Left renal cortex interstitium (tissue), 4 donors: ENCODE measurements around the gene MAMLD1. TPM values are rescaled to one million over a fixed set of nuclear protein-coding genes. Genes with fewer than 3 reads are reported as not detected.

ENCODE experiments used
- DNase-seq, 4 donors: peaks; one replicate each; pipeline ENCODE4 v3.0.0-alpha.2; 2013; ENCODE audit warnings: low read depth in 4 of 4, low spot score in 2 of 4, missing footprints in 1 of 4
- polyA plus RNA-seq, 4 donors: library from polyadenylated mRNA; unstranded; fragments of 120-200 nt; gene quantifications; one replicate each; pipeline ENCODE4 v1.2.1, GENCODE V29; 2013; ENCODE audit not compliant: insufficient read length in 4 of 4

Gene MAMLD1
- polyA plus RNA-seq, 4 donors = 6.4 to 7.8 (median 7.3) TPM

DNA sequence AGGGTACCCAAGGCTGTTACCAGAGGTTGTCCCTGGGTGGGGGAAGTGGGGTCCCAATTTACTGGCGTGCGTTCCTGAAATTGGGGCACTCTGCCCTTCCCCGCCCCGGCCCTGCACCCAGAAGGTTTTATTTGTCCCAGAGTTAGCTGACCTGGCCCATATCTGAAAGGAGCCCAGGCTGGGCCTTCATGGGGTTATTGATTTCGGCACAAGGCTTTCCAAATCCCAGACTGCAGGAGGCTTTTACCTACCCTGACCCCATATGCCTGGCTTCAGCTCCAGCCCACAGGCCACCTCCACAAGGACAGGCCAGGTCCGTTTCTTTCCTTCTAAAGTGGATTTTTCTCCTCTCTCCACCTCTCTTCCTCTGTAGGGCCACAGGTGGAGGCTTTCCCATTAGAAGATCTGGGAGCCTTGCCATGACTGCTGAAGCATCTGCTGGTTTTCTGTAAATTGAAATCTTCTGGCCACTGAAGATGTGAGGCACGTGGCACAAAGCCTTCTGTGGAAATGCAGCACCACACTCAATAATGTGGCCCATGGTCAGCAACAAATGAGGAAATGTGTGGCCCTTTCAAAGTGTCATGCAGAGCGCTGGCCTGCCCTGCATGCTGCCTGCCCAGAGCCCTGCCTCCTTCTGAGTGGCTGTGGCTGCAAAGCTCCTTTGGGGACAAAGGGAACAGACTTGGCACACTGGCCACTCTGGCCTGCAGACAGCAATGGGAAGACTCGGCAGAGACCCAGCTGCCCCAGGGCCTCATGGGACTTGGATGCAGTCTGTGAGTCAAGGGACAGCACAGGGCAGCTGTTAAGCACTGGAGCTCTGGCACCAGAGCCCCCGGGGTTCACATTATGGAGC is 162.2 kb downstream of the MAMLD1 start:
- no peak for DNase-seq

DNA sequence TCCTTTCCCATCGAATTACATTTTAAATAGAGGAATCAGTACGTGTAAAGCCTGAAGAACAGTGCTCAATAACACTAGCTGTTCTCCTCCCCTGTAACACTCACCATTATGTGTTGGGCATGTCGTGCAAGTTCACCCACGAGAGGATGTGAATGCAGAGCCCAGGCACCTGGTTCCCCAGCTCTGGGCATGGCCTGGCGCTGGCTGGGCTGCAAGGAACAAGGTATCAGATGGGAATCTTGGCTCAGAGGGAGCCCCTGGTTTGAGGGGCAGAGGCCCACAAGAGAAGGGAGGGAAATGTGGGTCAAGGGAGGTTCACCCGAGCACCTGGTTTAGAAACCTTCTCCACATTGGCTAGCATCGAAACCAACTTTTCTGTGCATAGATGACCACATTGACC is 163.6 kb downstream of the MAMLD1 start:
- no peak for DNase-seq

DNA sequence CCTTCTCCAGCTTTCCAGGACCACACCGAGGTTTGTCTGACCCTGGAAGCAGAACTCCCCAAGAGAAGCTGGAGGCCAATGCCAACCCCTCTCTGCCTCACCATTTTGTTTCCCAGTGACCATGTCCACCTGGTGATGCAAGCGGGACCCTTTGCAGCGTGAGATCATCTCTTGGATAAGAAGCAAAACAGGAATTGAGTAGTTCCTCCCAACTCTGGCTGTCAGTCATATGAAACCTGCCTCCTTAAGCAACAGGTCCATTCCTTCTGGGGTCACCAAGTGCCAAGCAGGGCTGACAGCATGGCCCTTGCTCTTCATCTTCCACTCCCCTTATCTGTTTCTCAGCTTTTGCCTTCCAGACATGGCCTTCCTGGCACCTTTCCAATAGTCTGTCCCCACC is 164.0 kb downstream of the MAMLD1 start:
- DNase-seq = no peak

DNA sequence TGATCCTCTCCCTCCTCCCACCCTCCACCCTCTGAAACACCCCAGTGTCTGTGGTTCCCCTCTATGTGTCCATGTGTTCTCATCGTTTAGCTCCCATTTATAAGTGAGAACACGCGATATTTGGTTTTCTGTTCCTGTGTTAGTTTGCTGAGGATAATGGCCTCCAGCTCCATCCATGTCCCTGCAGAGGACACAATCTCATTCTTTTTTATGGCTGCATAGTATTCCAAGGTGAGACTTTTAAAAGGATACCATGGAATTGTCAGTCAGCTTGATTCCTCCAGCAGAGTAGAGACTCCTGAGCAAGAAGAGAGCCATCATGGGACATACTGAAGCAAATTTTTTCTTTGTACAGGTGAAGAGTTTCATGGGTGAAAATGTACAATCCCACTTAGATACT is 166.5 kb downstream of the MAMLD1 start:
- DNase-seq = no peak

DNA sequence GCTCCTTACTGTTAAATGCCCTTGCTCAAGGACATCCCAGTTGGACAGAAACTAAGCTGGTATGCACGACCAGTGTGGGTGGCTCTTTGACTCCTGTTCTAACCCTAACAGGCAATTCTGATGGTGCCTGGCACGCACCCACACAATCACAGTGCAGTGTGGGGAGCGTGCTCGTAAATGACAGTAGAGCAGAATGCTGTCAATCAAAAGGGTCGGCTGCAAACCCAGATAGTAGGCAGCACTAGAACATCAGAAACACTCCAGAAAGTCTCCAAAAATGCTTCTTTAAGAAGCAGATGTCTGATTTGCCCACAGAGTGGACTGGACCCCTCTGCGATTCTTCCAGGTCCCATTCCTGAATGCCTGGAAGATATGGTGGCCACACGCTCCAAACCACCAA is 167.7 kb downstream of the MAMLD1 start:
- DNase-seq = no peak

DNA sequence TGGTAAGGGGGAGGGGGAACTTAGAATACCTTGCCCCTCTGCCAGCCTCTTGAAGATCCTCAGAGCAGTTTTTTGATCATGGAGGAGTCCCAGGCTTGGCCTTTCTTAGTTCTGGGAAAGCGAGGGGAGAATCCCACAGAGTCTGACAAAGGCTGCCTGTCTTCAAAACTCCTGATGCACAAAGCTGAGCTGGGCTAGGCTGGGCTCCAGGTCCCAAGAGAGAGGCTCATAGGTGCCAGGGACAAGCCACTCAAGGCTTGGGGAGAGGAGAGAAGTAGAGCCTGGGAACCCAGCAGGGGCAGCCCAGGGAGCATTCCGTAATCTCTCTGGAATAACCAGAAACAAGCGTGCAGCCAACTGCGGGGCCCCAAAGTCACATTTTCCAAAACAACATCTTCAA is 168.3 kb downstream of the MAMLD1 start:
- DNase-seq = no peak

DNA sequence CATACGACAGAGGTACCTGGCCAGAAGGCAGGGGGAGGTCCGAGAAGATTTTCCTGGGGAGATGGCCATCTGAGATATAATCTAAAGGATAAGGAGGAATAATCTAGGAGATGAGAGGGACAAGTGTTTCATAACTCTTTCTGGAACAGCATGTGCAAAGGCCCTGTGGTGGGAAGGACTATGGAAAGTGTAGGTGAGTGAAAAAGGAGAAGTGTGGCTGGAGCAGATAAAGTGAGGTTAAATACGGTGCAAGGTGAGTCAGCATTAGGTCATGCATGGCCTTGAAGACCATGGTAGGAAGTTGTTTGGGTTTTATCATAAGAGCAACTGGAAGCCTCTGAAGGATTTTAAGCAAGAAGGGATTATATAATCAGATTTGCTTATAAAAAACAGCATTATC is 170.7 kb downstream of the MAMLD1 start:
- no peak for DNase-seq

DNA sequence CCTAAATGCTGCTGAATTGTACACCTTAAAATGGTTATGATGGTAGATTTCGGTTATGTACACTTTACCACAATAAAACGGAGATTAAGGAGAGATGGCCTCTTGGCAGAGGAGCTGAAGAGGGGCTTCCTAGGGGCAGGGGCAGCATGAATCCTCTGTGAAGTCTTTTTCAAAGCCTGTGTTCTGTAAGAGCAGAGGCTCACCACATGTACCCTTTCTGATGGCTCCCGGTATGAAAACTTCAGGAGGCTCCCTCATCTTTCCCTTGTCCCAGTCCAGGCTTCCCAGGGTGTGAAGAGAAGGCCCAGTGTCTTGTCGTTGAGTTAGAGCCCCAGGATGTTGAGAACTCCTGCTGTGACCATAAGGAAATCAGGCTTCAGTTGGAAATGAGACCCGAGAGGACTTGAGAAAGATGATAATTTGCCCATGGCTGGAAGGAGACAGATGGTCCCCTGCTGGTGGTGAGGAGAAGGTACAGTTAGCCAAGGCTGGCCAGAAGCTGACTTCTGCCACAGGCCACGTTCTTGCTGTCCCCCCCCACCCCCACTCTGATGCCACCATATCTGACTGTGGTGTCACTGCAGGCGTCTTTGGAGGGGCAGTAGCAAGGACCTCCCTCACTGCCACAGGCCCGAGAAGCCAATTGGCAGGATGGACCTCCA is 173.5 kb downstream of the MAMLD1 start:
- DNase-seq = no peak

DNA sequence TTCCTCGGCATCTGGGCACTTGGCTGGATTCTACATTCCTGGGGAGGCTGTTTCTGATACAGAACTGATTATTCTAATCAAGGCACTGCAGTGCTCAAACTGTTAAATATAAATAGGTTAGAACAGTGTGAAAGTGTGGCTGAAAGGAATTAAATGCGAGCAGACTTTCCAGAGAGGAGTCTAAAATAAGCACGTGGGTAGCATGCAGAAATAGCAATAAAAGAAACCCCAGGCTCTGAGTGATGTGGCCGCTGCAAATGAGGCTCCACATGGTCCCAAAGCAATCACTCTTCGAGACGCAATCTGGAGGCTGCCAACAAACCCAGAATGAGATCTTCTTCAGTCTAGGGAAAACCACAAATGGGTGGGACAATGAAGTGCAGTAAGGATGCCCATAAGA is 174.7 kb downstream of the MAMLD1 start:
- DNase-seq = no peak

DNA sequence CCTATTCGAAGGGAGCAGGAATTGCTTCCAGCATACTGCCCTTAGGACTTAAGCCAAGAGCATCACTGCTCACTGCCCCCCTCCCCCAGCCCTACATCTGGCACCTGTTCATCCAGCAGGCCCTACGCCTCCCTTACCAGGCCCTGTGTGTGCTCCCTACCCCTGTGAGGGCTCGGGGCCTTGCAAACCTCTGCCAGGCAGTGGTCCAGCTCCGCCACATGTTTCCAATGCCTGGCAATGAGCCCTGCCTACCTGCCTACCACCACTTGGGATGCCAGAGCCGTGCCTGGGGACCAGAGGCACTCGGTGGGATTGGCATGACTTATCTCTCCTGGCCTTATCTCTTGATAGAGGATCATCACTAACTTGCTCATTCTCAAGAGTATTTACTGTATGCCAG is 177.8 kb downstream of the MAMLD1 start:
- no peak for DNase-seq

DNA sequence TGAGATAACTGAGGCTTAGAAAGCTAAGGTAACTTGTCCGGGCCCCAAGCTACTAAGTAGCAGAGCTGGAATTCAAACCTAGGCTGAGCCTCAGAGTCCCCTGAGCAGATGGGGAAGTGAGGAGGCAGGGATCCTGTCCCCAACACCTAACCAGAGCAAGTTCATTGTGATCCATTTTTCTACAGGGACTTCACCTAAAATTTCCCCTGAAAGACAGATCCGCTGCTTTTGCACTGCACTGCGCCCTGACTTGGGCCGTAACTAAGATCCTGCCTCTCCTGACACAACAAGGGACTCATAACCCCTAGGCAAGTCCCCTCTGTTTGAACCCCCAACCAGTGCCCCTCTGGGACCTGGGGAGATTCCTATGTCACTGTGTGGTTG is 179.7 kb downstream of the MAMLD1 start:
- DNase-seq = no peak

DNA sequence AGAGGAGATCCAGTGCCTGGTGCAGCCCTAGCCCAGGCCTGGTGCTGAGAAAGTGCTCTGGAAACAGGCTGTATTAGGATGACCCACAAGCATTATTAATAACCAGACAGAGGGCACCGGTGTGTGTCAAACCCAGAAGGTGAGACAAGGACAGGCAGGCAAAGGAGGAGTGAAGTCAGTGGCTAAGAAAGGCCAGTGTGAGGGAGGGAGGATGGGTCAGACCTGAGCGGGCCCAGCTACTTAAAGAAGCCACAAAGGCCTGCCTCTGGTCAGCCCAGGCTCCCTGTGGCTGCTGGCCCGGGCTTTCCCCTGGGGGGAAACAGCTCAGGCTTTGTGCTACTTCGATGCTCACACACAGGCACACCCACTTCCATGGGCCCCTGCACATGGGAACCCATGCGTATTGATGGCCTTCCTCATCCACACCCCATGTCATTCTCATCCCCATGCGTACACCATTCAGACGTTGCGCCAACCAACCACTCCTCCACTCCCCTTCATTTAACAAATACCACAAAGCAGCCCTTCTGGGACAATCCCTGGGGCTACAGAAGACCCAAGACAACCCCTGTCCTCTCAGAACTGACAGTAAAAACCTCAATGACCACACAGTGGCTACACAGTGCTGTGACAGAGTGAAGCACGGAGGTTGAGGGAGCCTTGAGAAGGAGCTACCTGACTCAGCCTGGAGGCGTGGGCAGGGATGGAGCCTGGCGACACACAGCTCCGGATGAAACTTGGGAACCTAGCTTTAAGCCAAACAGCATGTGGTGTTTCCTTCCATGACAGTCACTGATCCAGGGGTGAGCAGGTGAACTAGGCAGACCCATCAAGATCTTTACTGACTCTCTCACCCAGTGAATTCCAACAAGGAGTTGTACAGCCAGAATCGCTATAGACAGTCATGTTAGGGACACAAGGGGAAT is 180.4 kb downstream of the MAMLD1 start:
- no peak for DNase-seq

DNA sequence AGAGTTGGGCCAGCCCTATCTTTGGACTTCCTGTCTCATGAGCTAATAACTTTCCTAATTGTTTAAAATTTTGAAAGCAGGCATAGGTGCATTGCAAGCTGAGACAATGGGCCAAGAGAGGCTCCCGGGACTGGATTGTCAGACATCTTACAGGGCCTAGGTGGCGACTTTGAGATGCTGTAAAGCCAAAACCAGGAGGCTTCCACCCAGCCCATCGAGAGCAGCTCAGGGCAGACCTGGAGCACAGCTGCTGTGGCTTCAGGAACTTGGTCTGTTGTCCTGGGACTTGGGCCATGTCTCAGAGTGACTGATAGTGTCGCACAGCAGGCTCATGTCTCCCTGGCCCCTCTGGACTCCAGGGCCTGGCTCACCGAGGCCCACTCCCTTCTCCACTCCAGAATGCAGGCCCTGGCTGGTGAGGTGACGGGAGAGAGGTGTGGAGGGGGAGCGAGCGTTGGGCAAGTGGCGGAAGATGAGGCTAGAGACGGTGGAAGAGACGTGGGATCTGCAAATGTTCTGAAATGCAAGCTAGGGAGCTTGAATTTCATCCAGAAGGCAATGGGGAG is 181.2 kb downstream of the MAMLD1 start:
- DNase-seq = no peak

DNA sequence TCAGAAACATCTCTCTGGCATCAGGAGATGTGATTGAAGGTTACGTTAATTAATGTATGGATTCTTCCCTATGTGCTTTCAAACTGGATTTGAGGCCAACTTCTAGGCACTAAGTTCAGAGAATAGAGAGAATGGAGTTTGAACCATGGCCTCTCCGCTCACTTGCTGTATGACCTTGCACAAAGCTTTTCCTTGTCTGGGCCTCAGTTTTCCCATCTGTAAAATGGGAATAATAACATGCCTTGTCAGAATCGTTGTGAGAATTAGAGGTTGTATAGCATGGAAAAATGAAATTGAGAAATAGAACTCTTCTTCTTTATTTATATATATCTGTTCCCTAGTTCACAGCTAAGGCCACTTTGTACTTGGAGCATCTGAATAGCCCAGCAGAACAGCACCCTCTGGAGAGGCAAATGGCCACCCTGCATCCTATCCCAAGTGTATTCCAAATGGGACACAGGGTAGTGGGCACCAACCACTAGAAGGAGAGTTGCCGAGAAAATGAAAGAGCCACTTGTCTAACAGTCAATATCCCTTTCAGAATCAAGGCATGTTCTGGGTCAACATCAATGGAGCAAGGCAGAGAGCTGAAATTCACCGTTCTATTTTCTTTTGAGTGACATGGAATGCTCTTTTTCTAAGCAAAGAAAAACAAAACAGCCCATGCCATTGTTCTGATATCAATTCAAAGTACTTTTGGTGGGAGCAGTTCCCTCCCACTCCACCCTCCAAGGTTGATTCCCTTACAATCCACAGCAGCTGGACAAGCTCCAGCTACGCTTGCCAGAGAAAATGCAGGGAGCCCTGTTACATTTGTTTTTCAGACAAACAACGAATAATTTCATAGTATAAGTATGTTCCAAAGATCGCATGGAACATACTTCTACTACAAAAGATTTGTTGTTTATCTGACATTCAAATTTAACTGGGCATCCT is 182.0 kb downstream of the MAMLD1 start:
- no peak for DNase-seq

DNA sequence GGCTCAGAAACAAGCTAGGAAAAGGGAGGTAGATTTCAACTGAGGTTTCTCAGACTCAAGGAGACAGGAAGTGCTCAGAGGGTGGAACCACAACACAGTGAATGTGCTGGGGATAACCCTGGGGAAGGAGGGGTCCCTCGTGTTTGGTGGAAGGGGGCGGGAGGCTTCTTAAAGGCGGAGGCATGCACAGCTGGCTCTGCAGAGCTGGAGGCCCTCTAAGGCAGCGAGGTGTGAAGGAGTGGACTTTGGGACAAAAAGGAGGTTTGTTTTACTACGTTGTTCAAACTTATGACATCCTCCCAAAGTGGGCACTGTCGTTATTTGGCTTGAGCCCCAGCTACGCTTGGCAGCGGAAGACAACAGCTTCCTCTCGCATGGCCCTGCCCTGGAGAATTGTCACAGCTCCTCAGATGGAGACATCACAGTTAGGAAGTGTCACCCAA is 183.6 kb downstream of the MAMLD1 start:
- DNase-seq = no peak

DNA sequence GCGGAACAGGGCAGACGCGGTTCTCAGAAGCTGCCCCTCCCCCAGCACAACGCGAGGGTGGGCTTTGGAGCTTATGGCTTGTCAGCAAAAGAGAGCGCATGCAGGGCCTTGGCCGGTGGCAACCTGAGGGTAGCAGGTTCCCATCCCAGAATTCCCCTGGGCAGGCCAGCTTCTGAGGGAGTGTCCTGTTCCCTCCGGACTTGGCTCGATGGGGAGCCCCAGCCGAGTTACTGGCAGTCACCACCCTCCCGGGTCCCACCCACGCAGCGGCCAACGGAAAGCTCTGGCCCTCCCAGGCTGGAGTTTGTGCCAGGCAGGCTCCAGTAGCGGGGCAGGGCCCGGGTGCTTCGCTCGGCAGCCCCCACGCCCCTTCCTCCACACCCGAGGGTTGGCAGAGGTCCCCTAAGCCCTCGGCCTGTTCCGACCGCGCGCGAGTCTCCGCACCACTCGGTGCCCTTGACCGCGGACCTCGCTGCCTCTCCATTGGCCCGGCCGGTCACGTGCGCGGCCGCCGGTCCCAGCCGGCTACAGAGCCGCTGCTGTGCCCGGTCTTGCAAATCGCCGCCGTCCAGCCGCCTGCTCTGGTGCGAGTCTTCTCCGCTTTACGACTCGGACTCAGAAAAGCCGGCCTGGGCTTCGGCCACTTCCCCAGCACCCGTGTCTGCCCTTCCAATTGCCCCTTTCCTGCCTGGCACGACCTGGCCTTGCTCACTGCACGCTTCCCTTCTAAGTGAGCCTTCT is 184.4 kb downstream of the MAMLD1 start:
- DNase-seq = no peak

DNA sequence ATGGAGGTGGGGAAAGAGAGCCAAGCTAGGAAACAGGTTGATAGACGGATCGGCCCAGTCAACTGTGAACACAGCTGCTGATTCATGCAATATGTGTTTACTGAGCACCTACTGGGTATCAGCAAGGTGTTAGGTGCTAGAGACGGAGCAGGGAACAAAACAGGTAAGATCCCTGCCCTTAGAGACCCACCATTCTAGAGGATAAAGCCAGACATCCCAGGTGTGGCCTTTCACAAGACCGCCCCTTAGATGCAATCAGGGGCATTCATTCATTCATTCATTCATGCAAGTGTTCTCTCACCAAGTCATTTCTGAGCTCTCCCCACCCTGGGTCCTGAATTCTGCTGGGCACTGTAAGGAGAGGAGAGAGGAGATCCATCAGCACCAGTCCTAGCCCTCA is 185.1 kb downstream of the MAMLD1 start:
- DNase-seq = no peak

DNA sequence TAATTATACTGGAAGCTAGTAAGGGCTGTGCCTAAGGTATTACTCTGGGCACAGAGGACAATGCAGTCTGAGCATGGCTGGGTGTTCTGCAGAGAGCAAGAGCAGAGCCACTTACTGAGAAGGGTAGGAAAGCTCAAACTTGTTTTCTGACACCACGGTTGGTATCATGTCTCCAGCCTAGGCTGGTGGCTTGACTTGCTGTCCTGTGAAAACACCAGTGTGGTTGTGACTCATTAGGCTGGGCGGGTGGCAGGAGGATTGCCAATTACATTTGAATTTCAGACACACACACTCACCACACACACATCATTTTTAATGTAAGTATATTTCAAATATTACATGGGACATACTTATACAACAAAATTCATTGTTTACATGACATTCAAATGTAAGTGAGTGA is 185.6 kb downstream of the MAMLD1 start:
- no peak for DNase-seq

DNA sequence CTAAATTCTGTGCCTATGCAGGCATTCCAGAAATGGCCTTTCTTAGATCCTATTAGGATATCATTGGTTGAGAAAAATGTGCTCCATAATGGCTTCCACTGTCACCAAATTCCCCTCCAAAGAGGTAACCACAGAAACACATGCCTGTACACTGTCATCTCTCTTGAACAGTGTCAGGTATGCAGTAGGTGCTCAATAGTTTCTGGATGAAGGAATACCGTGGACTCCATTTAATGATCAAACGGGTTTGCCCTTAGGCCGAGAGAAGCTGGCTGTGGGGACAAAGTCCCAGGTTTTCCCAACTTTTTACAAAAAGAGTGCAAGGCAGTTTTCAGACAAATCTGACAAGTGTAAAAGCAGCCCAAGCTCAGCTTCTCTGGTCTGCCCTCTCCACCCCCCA is 188.8 kb downstream of the MAMLD1 start:
- no peak for DNase-seq
